Ascending aorta (tissue), 2 donors: ENCODE data around the gene RAI2. TPM values are rescaled to one million over a fixed set of nuclear protein-coding genes. Genes with fewer than 3 reads are reported as not detected.

Source experiments
- DNase-seq, 2 donors: peaks; one replicate each; pipeline ENCODE4 v3.0.0-alpha.2; 2019; ENCODE audit warnings: low spot score in 2 of 2
- H3K27ac ChIP-seq, 2 donors: fragments of 200-600 bp; sonication (generic); one replicate each; pipeline ENCODE4 v1.5.1; 2016 to 2017; ENCODE audit warnings: mild to moderate bottlenecking in 1 of 2
- H3K27me3 ChIP-seq: fragments of 200-600 bp; sonication (generic); one replicate; pipeline ENCODE4 v1.5.1; 2017
- H3K36me3 ChIP-seq, 2 donors: fragments of 200-600 bp; sonication (generic); one replicate each; pipeline ENCODE4 v1.5.1; 2016
- H3K4me1 ChIP-seq, 2 donors: fragments of 200-600 bp; sonication (generic); one replicate each; pipeline ENCODE4 v1.5.1; 2016 to 2017; ENCODE audit warnings: mild to moderate bottlenecking in 1 of 2
- H3K4me3 ChIP-seq, 2 donors: fragments of 200-600 bp; sonication (generic); one replicate each; pipeline ENCODE4 v1.5.1; 2016 to 2017; ENCODE audit warnings: mild to moderate bottlenecking in 1 of 2
- H3K9me3 ChIP-seq, 2 donors: fragments of 200-600 bp; sonication (generic); one replicate each; pipeline ENCODE4 v1.5.1; 2016
- intact Hi-C: fragments of 100-400 bp; cut with DNase I; formaldehyde crosslinking; loops from one replicate; pipeline ENCODE4 v1.15.1; 2023
- total RNA-seq: library from RNA; depleted of rRNA; stranded (reverse); fragments of >200 nt; gene quantifications from one replicate; pipeline ENCODE4 v1.1.0, GENCODE V29; 2016
- TF ChIP-seq, protein P1 (sequence below), 3 experiments: fragments of 200-600 bp in 2 of 3; fragments of 450-650 bp in 1 of 3; sonication (generic) in 2 of 3; IDR thresholded peaks; one replicate each; pipeline ENCODE4 v1.5.1; 2016 to 2019; ENCODE audit warnings: antibody characterized with exemption in 3 of 3, mild to moderate bottlenecking in 1 of 3, moderate library complexity in 1 of 3

Gene RAI2
- total RNA-seq, 1 donor from 2014 or later = 21.5 TPM

GRCh38 chrX:17822351-17822750 is 38.7 kb downstream of the RAI2 start:
- Histone ChIP-seq H3K4me1 (no peaks in the 10 kb centered on the region), H3K4me3 (no peak overlapping the region), H3K27ac (no peak overlapping the region), H3K36me3 (no peaks in the 10 kb centered on the region), H3K9me3 (no peaks in the 10 kb centered on the region), H3K27me3 (no peaks in the 10 kb centered on the region)
- DNase-seq = no peak
- TF ChIP-seq, protein P1, sequence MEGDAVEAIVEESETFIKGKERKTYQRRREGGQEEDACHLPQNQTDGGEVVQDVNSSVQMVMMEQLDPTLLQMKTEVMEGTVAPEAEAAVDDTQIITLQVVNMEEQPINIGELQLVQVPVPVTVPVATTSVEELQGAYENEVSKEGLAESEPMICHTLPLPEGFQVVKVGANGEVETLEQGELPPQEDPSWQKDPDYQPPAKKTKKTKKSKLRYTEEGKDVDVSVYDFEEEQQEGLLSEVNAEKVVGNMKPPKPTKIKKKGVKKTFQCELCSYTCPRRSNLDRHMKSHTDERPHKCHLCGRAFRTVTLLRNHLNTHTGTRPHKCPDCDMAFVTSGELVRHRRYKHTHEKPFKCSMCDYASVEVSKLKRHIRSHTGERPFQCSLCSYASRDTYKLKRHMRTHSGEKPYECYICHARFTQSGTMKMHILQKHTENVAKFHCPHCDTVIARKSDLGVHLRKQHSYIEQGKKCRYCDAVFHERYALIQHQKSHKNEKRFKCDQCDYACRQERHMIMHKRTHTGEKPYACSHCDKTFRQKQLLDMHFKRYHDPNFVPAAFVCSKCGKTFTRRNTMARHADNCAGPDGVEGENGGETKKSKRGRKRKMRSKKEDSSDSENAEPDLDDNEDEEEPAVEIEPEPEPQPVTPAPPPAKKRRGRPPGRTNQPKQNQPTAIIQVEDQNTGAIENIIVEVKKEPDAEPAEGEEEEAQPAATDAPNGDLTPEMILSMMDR (IDR thresholded peaks at IDR 0.05) = no peak
- intact Hi-C loops = no loop called here

DNA sequence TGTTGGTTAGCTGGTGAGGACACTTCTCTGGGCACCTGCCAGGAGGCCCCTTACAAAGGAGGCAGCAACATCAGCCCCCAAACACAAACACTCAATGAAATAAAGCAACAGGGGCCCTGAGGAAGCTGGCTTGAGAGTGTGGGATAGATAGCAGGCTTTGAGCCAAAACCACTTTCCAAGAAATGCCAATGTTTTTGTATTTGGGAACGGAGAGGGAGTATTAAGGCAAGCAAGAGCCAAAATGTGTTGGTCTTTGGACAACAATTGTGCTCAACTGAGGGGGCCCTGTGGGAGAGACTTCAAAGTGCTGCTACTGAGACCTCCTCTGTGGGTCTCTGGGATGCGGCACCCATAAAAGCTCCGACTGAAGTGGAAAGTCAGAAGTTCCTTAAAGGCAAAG is 41.0 kb downstream of the RAI2 start:
- Histone ChIP-seq H3K27ac (no peak overlapping the region), H3K27me3 (no peaks in the 10 kb centered on the region), H3K9me3 (no peaks in the 10 kb centered on the region), H3K4me3 (no peak overlapping the region), H3K36me3 (no peaks in the 10 kb centered on the region), H3K4me1 (no peaks in the 10 kb centered on the region)
- TF ChIP-seq, protein P1 (IDR thresholded peaks at IDR 0.05) = no peak
- intact Hi-C loops = no loop called here
- no peak for DNase-seq

GRCh38 chrX:17818726-17819125 is 42.4 kb downstream of the RAI2 start:
- Histone ChIP-seq H3K27me3 (no peaks in the 10 kb centered on the region), H3K9me3 (no peaks in the 10 kb centered on the region), H3K4me1 (no peaks in the 10 kb centered on the region), H3K36me3 (no peaks in the 10 kb centered on the region), H3K4me3 (no peak overlapping the region), H3K27ac (peak overlapping the region; percentile 19 to 27)
- TF ChIP-seq, protein P1 (IDR thresholded peaks at IDR 0.05) = no peak
- DNase-seq = no peak
- intact Hi-C loops = loop anchor here (5.0 kb wide), 1 partner anchor 44 kb away; the partner anchor contains the start of gene RAI2

- H3K9me3 ChIP-seq = no peaks in the 10 kb centered on the region
- H3K27ac ChIP-seq = peak overlapping the region in 1 of 2 donors; percentile 39
- H3K27me3 ChIP-seq = no peaks in the 10 kb centered on the region
- H3K4me3 ChIP-seq = no peak overlapping the region
- no peaks in the 10 kb centered on the region for H3K4me1 ChIP-seq
- intact Hi-C loops = loop anchor here (5.0 kb wide), 1 partner anchor 45 kb away; the partner anchor contains the start of gene RAI2
- TF ChIP-seq, protein P1 (IDR thresholded peaks at IDR 0.05) = no peak
- DNase-seq = no peak
- no peaks in the 10 kb centered on the region for H3K36me3 ChIP-seq
These were observed 43.8 kb downstream of the RAI2 start for GRCh38 chrX:17817251-17817650.

DNA sequence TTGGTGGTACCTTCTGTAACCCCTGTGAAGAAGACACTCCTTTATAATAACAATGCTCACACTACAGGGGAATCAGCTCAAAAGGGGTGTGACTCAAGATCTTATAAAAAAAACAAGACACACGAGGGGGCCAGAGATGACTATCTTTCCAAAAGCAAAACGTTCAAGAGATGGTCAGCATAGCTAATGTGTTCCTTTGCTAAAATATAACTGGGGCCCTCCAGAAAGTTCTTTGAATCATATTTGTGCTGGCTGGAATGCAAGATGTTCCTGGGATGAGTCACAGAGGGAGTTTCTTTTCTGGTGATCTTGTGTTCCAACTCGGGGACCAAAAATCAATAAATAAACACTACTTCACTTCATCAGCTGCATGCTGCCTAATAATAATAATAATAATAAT is 46.5 kb downstream of the RAI2 start:
- no peak overlapping the region for H3K27ac ChIP-seq

More for the DNA sequence above, 46.5 kb downstream of the RAI2 start:
- Histone ChIP-seq H3K9me3 (no peaks in the 10 kb centered on the region), H3K36me3 (no peaks in the 10 kb centered on the region), H3K4me3 (no peak overlapping the region), H3K27me3 (no peaks in the 10 kb centered on the region), H3K4me1 (no peaks in the 10 kb centered on the region)
- no peak for DNase-seq
- TF ChIP-seq, protein P1 (IDR thresholded peaks at IDR 0.05) = no peak
- intact Hi-C loops = no loop called here
